ENCODE data around the gene ZNF813.

DNA sequence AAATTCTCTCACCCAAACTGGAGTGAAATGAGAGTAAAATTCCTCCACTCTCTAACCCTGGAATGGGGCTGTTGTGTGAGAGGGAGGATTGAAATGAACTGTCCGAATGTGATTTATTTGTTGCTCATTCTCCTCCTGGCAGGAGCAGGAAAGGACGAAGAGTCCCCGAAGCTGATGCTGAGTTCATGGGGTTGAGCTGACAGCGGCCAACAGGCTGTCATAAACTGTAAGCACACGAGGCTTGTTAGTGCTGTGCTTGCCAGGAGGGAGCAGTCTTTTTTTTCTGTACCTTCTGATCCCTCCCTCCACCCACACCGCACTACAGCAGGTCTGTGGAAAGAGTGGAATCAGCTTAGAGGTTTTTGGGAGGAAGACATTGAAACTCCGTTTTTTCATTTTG lies 37.4 kb downstream of the ZNF813 start:
- TF ChIP-seq, protein P1, sequence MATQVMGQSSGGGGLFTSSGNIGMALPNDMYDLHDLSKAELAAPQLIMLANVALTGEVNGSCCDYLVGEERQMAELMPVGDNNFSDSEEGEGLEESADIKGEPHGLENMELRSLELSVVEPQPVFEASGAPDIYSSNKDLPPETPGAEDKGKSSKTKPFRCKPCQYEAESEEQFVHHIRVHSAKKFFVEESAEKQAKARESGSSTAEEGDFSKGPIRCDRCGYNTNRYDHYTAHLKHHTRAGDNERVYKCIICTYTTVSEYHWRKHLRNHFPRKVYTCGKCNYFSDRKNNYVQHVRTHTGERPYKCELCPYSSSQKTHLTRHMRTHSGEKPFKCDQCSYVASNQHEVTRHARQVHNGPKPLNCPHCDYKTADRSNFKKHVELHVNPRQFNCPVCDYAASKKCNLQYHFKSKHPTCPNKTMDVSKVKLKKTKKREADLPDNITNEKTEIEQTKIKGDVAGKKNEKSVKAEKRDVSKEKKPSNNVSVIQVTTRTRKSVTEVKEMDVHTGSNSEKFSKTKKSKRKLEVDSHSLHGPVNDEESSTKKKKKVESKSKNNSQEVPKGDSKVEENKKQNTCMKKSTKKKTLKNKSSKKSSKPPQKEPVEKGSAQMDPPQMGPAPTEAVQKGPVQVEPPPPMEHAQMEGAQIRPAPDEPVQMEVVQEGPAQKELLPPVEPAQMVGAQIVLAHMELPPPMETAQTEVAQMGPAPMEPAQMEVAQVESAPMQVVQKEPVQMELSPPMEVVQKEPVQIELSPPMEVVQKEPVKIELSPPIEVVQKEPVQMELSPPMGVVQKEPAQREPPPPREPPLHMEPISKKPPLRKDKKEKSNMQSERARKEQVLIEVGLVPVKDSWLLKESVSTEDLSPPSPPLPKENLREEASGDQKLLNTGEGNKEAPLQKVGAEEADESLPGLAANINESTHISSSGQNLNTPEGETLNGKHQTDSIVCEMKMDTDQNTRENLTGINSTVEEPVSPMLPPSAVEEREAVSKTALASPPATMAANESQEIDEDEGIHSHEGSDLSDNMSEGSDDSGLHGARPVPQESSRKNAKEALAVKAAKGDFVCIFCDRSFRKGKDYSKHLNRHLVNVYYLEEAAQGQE (IDR thresholded peaks at IDR 0.05; ENCODE audit: low read depth, low read length): no peak
- TF ChIP-seq, protein P2, sequence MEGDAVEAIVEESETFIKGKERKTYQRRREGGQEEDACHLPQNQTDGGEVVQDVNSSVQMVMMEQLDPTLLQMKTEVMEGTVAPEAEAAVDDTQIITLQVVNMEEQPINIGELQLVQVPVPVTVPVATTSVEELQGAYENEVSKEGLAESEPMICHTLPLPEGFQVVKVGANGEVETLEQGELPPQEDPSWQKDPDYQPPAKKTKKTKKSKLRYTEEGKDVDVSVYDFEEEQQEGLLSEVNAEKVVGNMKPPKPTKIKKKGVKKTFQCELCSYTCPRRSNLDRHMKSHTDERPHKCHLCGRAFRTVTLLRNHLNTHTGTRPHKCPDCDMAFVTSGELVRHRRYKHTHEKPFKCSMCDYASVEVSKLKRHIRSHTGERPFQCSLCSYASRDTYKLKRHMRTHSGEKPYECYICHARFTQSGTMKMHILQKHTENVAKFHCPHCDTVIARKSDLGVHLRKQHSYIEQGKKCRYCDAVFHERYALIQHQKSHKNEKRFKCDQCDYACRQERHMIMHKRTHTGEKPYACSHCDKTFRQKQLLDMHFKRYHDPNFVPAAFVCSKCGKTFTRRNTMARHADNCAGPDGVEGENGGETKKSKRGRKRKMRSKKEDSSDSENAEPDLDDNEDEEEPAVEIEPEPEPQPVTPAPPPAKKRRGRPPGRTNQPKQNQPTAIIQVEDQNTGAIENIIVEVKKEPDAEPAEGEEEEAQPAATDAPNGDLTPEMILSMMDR (IDR thresholded peaks at IDR 0.05): no peak
- TF ChIP-seq SIN3A (IDR thresholded peaks at IDR 0.05; ENCODE audit: borderline replicate concordance, low read depth, low read length) (no peak), GABPA (IDR thresholded peaks at IDR 0.05; ENCODE audit: low read depth) (no peak), POLR2AphosphoS5 (IDR thresholded peaks at IDR 0.05; ENCODE audit: low read depth, low read length) (no peak), MXI1 (IDR thresholded peaks at IDR 0.05; ENCODE audit: low read depth, low read length) (no peak), SMC3 (IDR thresholded peaks at IDR 0.05; ENCODE audit: low read depth, low read length) (no peak), NRF1 (IDR thresholded peaks at IDR 0.05; ENCODE audit: low read depth, low read length) (no peak), RAD21 (IDR thresholded peaks at IDR 0.05; ENCODE audit: low read length) (no peak), TAF1 (IDR thresholded peaks at IDR 0.05; ENCODE audit: borderline replicate concordance, low read depth, low read length) (no peak), YY1 (IDR thresholded peaks at IDR 0.05; ENCODE audit: low read depth) (no peak)
- TF ChIP-seq, protein P3, sequence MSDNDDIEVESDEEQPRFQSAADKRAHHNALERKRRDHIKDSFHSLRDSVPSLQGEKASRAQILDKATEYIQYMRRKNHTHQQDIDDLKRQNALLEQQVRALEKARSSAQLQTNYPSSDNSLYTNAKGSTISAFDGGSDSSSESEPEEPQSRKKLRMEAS (IDR thresholded peaks at IDR 0.05; ENCODE audit: low read depth): no peak
